Esophagus squamous epithelium (tissue), 4 donors: Measurements from ENCODE around the gene HNRNPL.
"Not testable (repeated sequence)": the region's sequence is repeated elsewhere in the genome, so short reads cannot be mapped to it uniquely, and the experiment has no call there.

Source experiments
- CTCF ChIP-seq, 6 experiments: fragments of 450-650 bp in 4 of 6; fragments of 200-600 bp in 2 of 6; sonication (generic) in 2 of 6; IDR thresholded peaks; one replicate each; pipeline ENCODE4 v1.5.1; 2016 to 2019; ENCODE audit warnings: antibody characterized with exemption in 6 of 6, mild to moderate bottlenecking in 4 of 6, moderate library complexity in 4 of 6
- POLR2A ChIP-seq, 4 donors: fragments of 450-650 bp; IDR thresholded peaks; one replicate each; pipeline ENCODE4 v1.6.1; 2017; ENCODE audit warnings: antibody characterized with exemption in 4 of 4, mild to moderate bottlenecking in 4 of 4, moderate library complexity in 3 of 4

DNA sequence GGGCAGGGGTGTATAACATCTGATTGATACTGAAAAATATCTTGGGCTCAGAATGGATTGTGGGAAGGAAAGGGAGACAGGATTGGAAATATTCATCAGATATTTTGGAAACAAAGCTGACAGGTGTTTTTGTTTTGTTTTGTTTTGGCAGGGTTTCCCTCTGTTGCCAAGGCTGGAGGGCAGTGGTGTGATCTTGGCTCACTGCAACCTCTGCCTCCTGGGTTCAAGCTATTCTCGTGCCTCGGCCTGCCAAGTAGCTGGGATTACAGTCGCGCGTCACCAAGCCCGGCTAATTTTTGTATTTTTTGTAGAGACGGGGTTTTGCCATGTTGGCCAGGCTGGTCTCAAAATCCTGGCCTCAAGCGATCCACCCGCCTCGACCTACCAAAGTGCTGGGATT is 23.6 kb upstream of the HNRNPL start:
- not testable (repeated sequence) for TF ChIP-seq CTCF, POLR2A (IDR thresholded peaks at IDR 0.05)
